Jurkat, Clone E6-1 (cell line): ENCODE results near the gene DDX24.

Source experiments
- DNase-seq: peaks from one replicate; pipeline ENCODE4 v3.0.0-alpha.2; 2011; ENCODE audit warnings: low read depth, low spot score
- H3K4me3 ChIP-seq: 2 replicates; pipeline ENCODE4 v1.5.1; 2011; ENCODE audit warnings: mild to moderate bottlenecking, low read length, control low read depth, moderate library complexity

DDX24 gene

GRCh38 chr14:94000267-94000666 is 80.7 kb downstream of the DDX24 start:
- H3K4me3 ChIP-seq = no peak overlapping the region
- DNase-seq = no peak

- DNase-seq = no peak
- H3K4me3 ChIP-seq = no peak overlapping the region
These were observed 81.4 kb downstream of the DDX24 start for GRCh38 chr14:93999573-93999972.

GRCh38 chr14:93998871-93999403 is 82.1 kb downstream of the DDX24 start:
- H3K4me3 ChIP-seq = no peak overlapping the region
- DNase-seq = no peak
